GM13976 (cell line): ENCODE data around the gene MAML2.

Source experiments
- DNase-seq: peaks from one replicate; pipeline ENCODE4 v3.0.0; 2012; ENCODE audit warnings: low spot score
- CTCF ChIP-seq: IDR thresholded peaks from 2 replicates; pipeline ENCODE4 v1.5.1; 2012; ENCODE audit warnings: borderline replicate concordance, mild to moderate bottlenecking; ENCODE audit not compliant: insufficient read depth; ENCODE audit errors: extremely low read depth, missing control alignments, control extremely low read depth
- in situ Hi-C: fragments of 300-500 bp; cut with MboI; formaldehyde crosslinking; loops from one replicate; pipeline ENCODE4 v1.12.0; 2022; ENCODE audit warnings: low sequenced_read_pairs, mixed read lengths, inconsistent platforms; ENCODE audit not compliant: unreplicated experiment

The MAML2 gene

GRCh38 chr11:95991101-95991500 is 351.9 kb downstream of the MAML2 start:
- no peak for DNase-seq
- no peak for TF ChIP-seq CTCF
- in situ Hi-C loops = no loop called here

- DNase-seq = no peak
- TF ChIP-seq CTCF = no peak
- in situ Hi-C loops = no loop called here
These were observed 353.2 kb downstream of the MAML2 start for GRCh38 chr11:95989780-95990179.

- no peak for DNase-seq
- no peak for TF ChIP-seq CTCF
- in situ Hi-C loops = no loop called here
These were observed 353.9 kb downstream of the MAML2 start for GRCh38 chr11:95989076-95989605.

- no peak for TF ChIP-seq CTCF
- in situ Hi-C loops = no loop called here
- DNase-seq = no peak
These were observed 357.7 kb downstream of the MAML2 start for GRCh38 chr11:95985174-95985808.

- TF ChIP-seq CTCF = no peak
- DNase-seq = no peak
- in situ Hi-C loops = no loop called here
These were observed 358.9 kb downstream of the MAML2 start for GRCh38 chr11:95984072-95984471.

- no peak for TF ChIP-seq CTCF
- in situ Hi-C loops = no loop called here
- DNase-seq = no peak
These were observed 365.3 kb downstream of the MAML2 start for GRCh38 chr11:95977534-95978174.

- TF ChIP-seq CTCF = no peak
- in situ Hi-C loops = no loop called here
- DNase-seq = no peak
These were observed 366.4 kb downstream of the MAML2 start for GRCh38 chr11:95976550-95976949.
